C4-2B (cell line): Measurements from ENCODE around the gene AANAT.

ENCODE experiments used
- ZFX ChIP-seq: fragments of 450-650 bp; IDR thresholded peaks from 2 replicates; pipeline ENCODE4 v1.6.1; 2017
- TF ChIP-seq, protein P1 (sequence below): fragments of 450-650 bp; conservative IDR thresholded peaks from 2 replicates; pipeline ENCODE4 v1.5.1; 2017; ENCODE audit warnings: mild to moderate bottlenecking

GRCh38 chr17:76495663-76496400 is 28.4 kb downstream of the AANAT start:
- TF ChIP-seq, protein P1, sequence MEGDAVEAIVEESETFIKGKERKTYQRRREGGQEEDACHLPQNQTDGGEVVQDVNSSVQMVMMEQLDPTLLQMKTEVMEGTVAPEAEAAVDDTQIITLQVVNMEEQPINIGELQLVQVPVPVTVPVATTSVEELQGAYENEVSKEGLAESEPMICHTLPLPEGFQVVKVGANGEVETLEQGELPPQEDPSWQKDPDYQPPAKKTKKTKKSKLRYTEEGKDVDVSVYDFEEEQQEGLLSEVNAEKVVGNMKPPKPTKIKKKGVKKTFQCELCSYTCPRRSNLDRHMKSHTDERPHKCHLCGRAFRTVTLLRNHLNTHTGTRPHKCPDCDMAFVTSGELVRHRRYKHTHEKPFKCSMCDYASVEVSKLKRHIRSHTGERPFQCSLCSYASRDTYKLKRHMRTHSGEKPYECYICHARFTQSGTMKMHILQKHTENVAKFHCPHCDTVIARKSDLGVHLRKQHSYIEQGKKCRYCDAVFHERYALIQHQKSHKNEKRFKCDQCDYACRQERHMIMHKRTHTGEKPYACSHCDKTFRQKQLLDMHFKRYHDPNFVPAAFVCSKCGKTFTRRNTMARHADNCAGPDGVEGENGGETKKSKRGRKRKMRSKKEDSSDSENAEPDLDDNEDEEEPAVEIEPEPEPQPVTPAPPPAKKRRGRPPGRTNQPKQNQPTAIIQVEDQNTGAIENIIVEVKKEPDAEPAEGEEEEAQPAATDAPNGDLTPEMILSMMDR = no peak
- peak; percentile 26; the same call in 1 of the 2 replicates for TF ChIP-seq ZFX
